Glutamatergic neuron (in vitro differentiated cells): ENCODE results near the gene ENKD1. TPM values are rescaled to one million over a fixed set of nuclear protein-coding genes. Genes with fewer than 3 reads are reported as not detected.
A peak's percentile ranks its signal among the peaks of the same experiment; 100 is the strongest.

Experiments used
- DNase-seq: peaks from one replicate; pipeline ENCODE4 v3.0.0; 2022
- H3K27ac Mint-ChIP-seq: one replicate; pipeline ENCODE4 v1.8.0; 2020; ENCODE audit warnings: mild to moderate bottlenecking, mixed read lengths, inconsistent platforms; ENCODE audit not compliant: unreplicated experiment
- H3K27me3 Mint-ChIP-seq: one replicate; pipeline ENCODE4 v1.8.0; 2020; ENCODE audit warnings: mild to moderate bottlenecking, moderate library complexity, mixed read lengths, inconsistent platforms; ENCODE audit not compliant: unreplicated experiment
- H3K36me3 Mint-ChIP-seq: one replicate; pipeline ENCODE4 v1.8.0; 2020; ENCODE audit warnings: mild to moderate bottlenecking, mixed read lengths, inconsistent platforms; ENCODE audit not compliant: unreplicated experiment
- H3K4me1 Mint-ChIP-seq: one replicate; pipeline ENCODE4 v1.8.0; 2020; ENCODE audit warnings: mild to moderate bottlenecking, low read depth, mixed read lengths, inconsistent platforms; ENCODE audit not compliant: unreplicated experiment
- H3K4me3 Mint-ChIP-seq: one replicate; pipeline ENCODE4 v1.8.0; 2020; ENCODE audit warnings: mild to moderate bottlenecking, mixed read lengths, inconsistent platforms; ENCODE audit not compliant: unreplicated experiment
- H3K9me3 Mint-ChIP-seq: one replicate; pipeline ENCODE4 v1.8.0; 2020; ENCODE audit warnings: mild to moderate bottlenecking, moderate library complexity, mixed read lengths, inconsistent platforms; ENCODE audit not compliant: unreplicated experiment
- total RNA-seq: library from RNA; stranded (reverse); fragmentation: NEBNext Ultra II Directional; extraction: Animal tissue kit (Norgen Biotek cat#: 25700); gene quantifications from one replicate; pipeline ENCODE4 v1.2.1, GENCODE V29; 2021; ENCODE audit not compliant: unreplicated experiment
- TF ChIP-seq, protein P1 (sequence below): fragments of 200-600 bp; sonication (generic); IDR thresholded peaks from one replicate; pipeline ENCODE4 v1.5.0; 2021; ENCODE audit not compliant: partially characterized antibody, unreplicated experiment

ENKD1 gene
- total RNA-seq, 1 donor from 2014 or later = 19.0 TPM

DNA sequence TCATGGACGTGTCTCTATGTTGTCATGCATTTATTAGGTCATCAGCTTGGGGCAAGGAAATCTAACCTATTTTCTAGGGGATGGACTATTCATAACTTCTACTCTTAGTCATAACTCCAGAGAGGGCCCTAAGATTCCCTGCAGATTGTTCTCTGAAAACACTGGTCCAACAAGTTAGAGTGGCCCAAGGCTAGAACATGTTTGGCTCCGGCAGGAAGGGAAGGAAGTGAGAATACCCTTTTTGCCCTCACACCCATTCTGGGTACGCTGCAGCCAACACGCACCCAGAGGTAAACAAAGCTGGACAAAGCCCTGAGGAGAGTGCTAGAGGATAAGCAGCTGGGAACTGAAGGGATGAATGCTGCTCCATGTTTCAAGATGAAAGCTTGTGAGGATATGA, 10.0 kb upstream of the ENKD1 start:
- TF ChIP-seq, protein P1, sequence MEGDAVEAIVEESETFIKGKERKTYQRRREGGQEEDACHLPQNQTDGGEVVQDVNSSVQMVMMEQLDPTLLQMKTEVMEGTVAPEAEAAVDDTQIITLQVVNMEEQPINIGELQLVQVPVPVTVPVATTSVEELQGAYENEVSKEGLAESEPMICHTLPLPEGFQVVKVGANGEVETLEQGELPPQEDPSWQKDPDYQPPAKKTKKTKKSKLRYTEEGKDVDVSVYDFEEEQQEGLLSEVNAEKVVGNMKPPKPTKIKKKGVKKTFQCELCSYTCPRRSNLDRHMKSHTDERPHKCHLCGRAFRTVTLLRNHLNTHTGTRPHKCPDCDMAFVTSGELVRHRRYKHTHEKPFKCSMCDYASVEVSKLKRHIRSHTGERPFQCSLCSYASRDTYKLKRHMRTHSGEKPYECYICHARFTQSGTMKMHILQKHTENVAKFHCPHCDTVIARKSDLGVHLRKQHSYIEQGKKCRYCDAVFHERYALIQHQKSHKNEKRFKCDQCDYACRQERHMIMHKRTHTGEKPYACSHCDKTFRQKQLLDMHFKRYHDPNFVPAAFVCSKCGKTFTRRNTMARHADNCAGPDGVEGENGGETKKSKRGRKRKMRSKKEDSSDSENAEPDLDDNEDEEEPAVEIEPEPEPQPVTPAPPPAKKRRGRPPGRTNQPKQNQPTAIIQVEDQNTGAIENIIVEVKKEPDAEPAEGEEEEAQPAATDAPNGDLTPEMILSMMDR = no peak
- no peaks in the 10 kb centered on the region for H3K36me3 Mint-ChIP-seq
- no peak overlapping the region for H3K4me3 Mint-ChIP-seq
- H3K9me3 Mint-ChIP-seq = peaks cover 7% of the 10 kb centered on the region
- H3K27ac Mint-ChIP-seq = no peak overlapping the region
- peaks cover 6% of the 10 kb centered on the region for H3K4me1 Mint-ChIP-seq
- DNase-seq = no peak
- no peaks in the 10 kb centered on the region for H3K27me3 Mint-ChIP-seq

GRCh38 chr16:67675999-67676398, 9.4 kb upstream of the ENKD1 start:
- Mint-ChIP-seq H3K36me3 (no peaks in the 10 kb centered on the region), H3K27me3 (peaks cover 2% of the 10 kb centered on the region), H3K27ac (no peak overlapping the region), H3K9me3 (peaks cover 7% of the 10 kb centered on the region), H3K4me1 (peaks cover 6% of the 10 kb centered on the region), H3K4me3 (no peak overlapping the region)
- DNase-seq = no peak
- TF ChIP-seq, protein P1 = no peak

DNA sequence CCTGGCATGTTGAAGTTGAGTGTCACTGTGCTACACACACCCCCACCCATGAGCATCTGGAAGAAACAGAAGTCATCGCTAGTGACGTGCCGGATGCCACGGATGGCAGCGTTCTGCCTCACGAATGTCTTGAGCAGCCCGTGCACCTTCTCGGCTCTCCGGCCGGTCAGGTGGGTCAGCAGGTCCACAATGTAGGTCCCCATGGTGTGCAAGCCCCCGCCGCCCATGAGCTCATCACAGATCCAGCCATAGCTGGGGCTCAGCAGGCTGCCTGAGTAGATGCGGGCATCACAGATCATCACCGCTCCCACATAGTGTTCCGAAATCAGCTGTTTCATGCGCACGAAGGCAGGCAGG, 9.0 kb upstream of the ENKD1 start:
- no peak overlapping the region for H3K4me3 Mint-ChIP-seq
- no peak for DNase-seq
- H3K27ac Mint-ChIP-seq = no peak overlapping the region
- H3K4me1 Mint-ChIP-seq = peaks cover 6% of the 10 kb centered on the region
- TF ChIP-seq, protein P1 = no peak
- peaks cover 7% of the 10 kb centered on the region for H3K9me3 Mint-ChIP-seq
- H3K36me3 Mint-ChIP-seq = no peaks in the 10 kb centered on the region
- peaks cover 5% of the 10 kb centered on the region for H3K27me3 Mint-ChIP-seq

- Mint-ChIP-seq H3K36me3 (no peaks in the 10 kb centered on the region), H3K4me1 (peaks cover 6% of the 10 kb centered on the region), H3K9me3 (peaks cover 7% of the 10 kb centered on the region), H3K27ac (no peak overlapping the region), H3K4me3 (no peak overlapping the region), H3K27me3 (peaks cover 5% of the 10 kb centered on the region)
- no peak for DNase-seq
- TF ChIP-seq, protein P1 = no peak
Measured at GRCh38 chr16:67674851-67675578, 8.5 kb upstream of the ENKD1 start.

- Mint-ChIP-seq H3K4me1 (peaks cover 14% of the 10 kb centered on the region), H3K27ac (peak overlapping the region; percentile 28), H3K4me3 (no peak overlapping the region), H3K36me3 (no peaks in the 10 kb centered on the region), H3K9me3 (peaks cover 7% of the 10 kb centered on the region), H3K27me3 (peaks cover 8% of the 10 kb centered on the region)
- TF ChIP-seq, protein P1 = no peak
- no peak for DNase-seq
Measured at GRCh38 chr16:67673712-67674580, 7.4 kb upstream of the ENKD1 start.
